ENCODE measurements around the gene LHX3. TPM values are rescaled to one million over a fixed set of nuclear protein-coding genes. Genes with fewer than 3 reads are reported as not detected.

Gene LHX3
- total and polyA plus RNA-seq, 2 donors (not counting 1 experiment from before 2014, with no cell fraction given), result 0.07 to 0.30 TPM

GRCh38 chr9:136238342-136238732, 33.4 kb upstream of the LHX3 start:
- ATAC-seq (ENCODE audit: low read depth) (no peak), DNase-seq (no peak)
- H3K4me1 Mint-ChIP-seq, result peaks cover 89% of the 10 kb centered on the region
- Histone ChIP-seq H3K9ac (ENCODE audit: low read length) (peak overlapping the region; percentile 48), H3K27me3 (replicated peaks in 1 of 4; ENCODE audit: control extremely low read depth in 1 of 4, control insufficient read depth in 3 of 4, insufficient read depth in 4 of 4, low read length in 3 of 4) (no peaks in the 10 kb centered on the region), H4K20me1 (ENCODE audit: control insufficient read depth, insufficient read depth, low read length, poor library complexity, severe bottlenecking) (peaks cover 91% of the 10 kb centered on the region), H3K4me1 (ENCODE audit: control insufficient read depth in 2 of 2, insufficient read depth in 2 of 2, low read length in 2 of 2) (peaks cover 66 to 90% of the 10 kb centered on the region in 2 donors), H3K79me2 (ENCODE audit: control insufficient read depth, insufficient read depth, low read length) (peaks cover 100% of the 10 kb centered on the region), H3K27ac (ENCODE audit: low read length in 2 of 2) (peak overlapping the region; percentile 54 to 78), H2AFZ (ENCODE audit: insufficient read depth, low read depth, low read length, poor library complexity, severe bottlenecking) (peak overlapping the region; percentile 21), H3K9me3 (ENCODE audit: control extremely low read depth in 1 of 3, control insufficient read depth in 2 of 3, insufficient read depth in 1 of 3, low read length in 2 of 3) (no peaks in the 10 kb centered on the region), H3K36me3 (replicated peaks in 1 of 2; ENCODE audit: control extremely low read depth in 1 of 2, control insufficient read depth in 1 of 2, extremely low read depth in 1 of 2, insufficient read depth in 2 of 2, low read length in 1 of 2) (peaks cover 2 to 52% of the 10 kb centered on the region in 2 experiments), H3K4me3 (ENCODE audit: control extremely low read depth in 1 of 5, extremely low read depth in 1 of 5, insufficient read depth in 1 of 5, low read depth in 2 of 5, low read length in 4 of 5) (peak overlapping the region in 3 of 5 experiments; percentile 6 to 40 (median 29)), H3K4me2 (replicated peaks; ENCODE audit: low read depth, low read length, poor library complexity, severe bottlenecking) (peak overlapping the region; percentile 86)
- peak overlapping the region; percentile 94 for H3K4me3 Mint-ChIP-seq
- intact Hi-C loops (cut with micrococcal nuclease), result loop anchor here (5.0 kb wide), 1 partner anchor 46 kb away; no protein-coding TSS in a partner anchor
- ChIA-PET POLR2A (interaction anchor here (3.6 kb wide), 1 partner anchor 12 kb away, joined by 53 read pairs; no protein-coding TSS in a partner anchor), CTCF (interaction anchor here (1.0 to 8.5 kb wide), 2 partner anchors 8 to 13 kb away, joined by 3 to 102 read pairs; no protein-coding TSS in a partner anchor)
- peak overlapping the region; percentile 90 for H3K27ac Mint-ChIP-seq
- TF ChIP-seq CTCF (IDR thresholded peaks at IDR 0.05) (no peak), EZH2 (IDR thresholded peaks at IDR 0.05; ENCODE audit: borderline replicate concordance, insufficient read depth, low read depth, low read length, poor library complexity, severe bottlenecking) (no peak)
- no peaks in the 10 kb centered on the region for H3K27me3 Mint-ChIP-seq
- WGBS (ENCODE audit: insufficient coverage), result 21% methylated on average over 12 of the region's 12 CpGs
- no peaks in the 10 kb centered on the region for H3K9me3 Mint-ChIP-seq (ENCODE audit: insufficient read depth)

Measured in B cell (primary cell).